NCI-H748 treated with DMSO at 0.1 percent for 48 hours (cell line): ENCODE measurements around the gene AHNAK2.
"Not testable (repeated sequence)": the region's sequence is repeated elsewhere in the genome, so short reads cannot be mapped to it uniquely, and the experiment has no call there.

Experiments used
- DNase-seq: peaks from one replicate; lab custom pipeline; 2025; lab: John Stamatoyannopoulos, UW

The AHNAK2 gene

GRCh38 chr14:104977681-104978653 lies at the start of gene AHNAK2:
AHNAK2 (minus strand) TSS chr14:104978374; CDS start chr14:104978237, 137 bp downstream.
- peak; percentile 70 for DNase-seq

GRCh38 chr14:105027718-105028117 lies 49.5 kb upstream of the AHNAK2 start:
- not testable (repeated sequence) for DNase-seq

- DNase-seq: no peak
These were observed 48.8 kb upstream of the AHNAK2 start for GRCh38 chr14:105026802-105027563.

- no peak for DNase-seq
These were observed 48.0 kb upstream of the AHNAK2 start for GRCh38 chr14:105026033-105026785.

GRCh38 chr14:105025429-105025828 lies 47.3 kb upstream of the AHNAK2 start:
- DNase-seq: no peak

GRCh38 chr14:105023791-105024480 lies 45.8 kb upstream of the AHNAK2 start:
- DNase-seq: no peak

- no peak for DNase-seq
These were observed 45.0 kb upstream of the AHNAK2 start for GRCh38 chr14:105023144-105023543.

GRCh38 chr14:105022276-105022670 lies 44.1 kb upstream of the AHNAK2 start:
- no peak for DNase-seq

GRCh38 chr14:105021656-105022275 lies 43.6 kb upstream of the AHNAK2 start:
- DNase-seq: peak; percentile 78

- peak; percentile 99 for DNase-seq
These were observed 42.9 kb upstream of the AHNAK2 start, which contains the start of gene CDCA4 for GRCh38 chr14:105020815-105021655. CDCA4 (minus strand) TSS chr14:105021083; CDS start chr14:105011929, 9,154 bp downstream.

GRCh38 chr14:105019861-105020814 lies 42.0 kb upstream of the AHNAK2 start:
- DNase-seq: peak; percentile 26

GRCh38 chr14:105018414-105018813 lies 40.2 kb upstream of the AHNAK2 start:
- no peak for DNase-seq

GRCh38 chr14:105015905-105016304 lies 37.7 kb upstream of the AHNAK2 start:
- DNase-seq: no peak

- no peak for DNase-seq
These were observed 37.1 kb upstream of the AHNAK2 start for GRCh38 chr14:105015242-105015641.

GRCh38 chr14:105014631-105015030 lies 36.5 kb upstream of the AHNAK2 start:
- no peak for DNase-seq

GRCh38 chr14:105014032-105014431 lies 35.9 kb upstream of the AHNAK2 start:
- no peak for DNase-seq

- DNase-seq: no peak
These were observed 35.1 kb upstream of the AHNAK2 start for GRCh38 chr14:105013150-105013785.
